Vagina (tissue), 2 donors: ENCODE data around the gene CLEC16A. TPM values are rescaled to one million over a fixed set of nuclear protein-coding genes. Genes with fewer than 3 reads are reported as not detected.

ENCODE experiments used
- DNase-seq, 2 donors: peaks; one replicate each; pipeline ENCODE4 v3.0.0-alpha.2; 2017; ENCODE audit errors: extremely low spot score in 2 of 2
- H3K27ac ChIP-seq: fragments of 200-600 bp; sonication (generic); one replicate; pipeline ENCODE4 v1.5.1; 2019
- H3K27me3 ChIP-seq: fragments of 200-600 bp; sonication (generic); one replicate; pipeline ENCODE4 v1.5.1; 2019
- H3K36me3 ChIP-seq, 2 donors: fragments of 200-600 bp; sonication (generic); one replicate each; pipeline ENCODE4 v1.5.1; 2017 to 2019
- H3K4me1 ChIP-seq: fragments of 200-600 bp; sonication (generic); one replicate; pipeline ENCODE4 v1.5.1; 2019
- H3K4me3 ChIP-seq, 2 donors: fragments of 200-600 bp; sonication (generic); 1 replicate in 1 of 2; 2 replicates in 1 of 2; pipeline ENCODE4 v1.5.1; 2016 to 2019
- H3K9me3 ChIP-seq: fragments of 200-600 bp; sonication (generic); one replicate; pipeline ENCODE4 v1.5.1; 2019
- CTCF ChIP-seq, 3 experiments: fragments of 450-650 bp in 2 of 3; fragments of 200-600 bp in 1 of 3; sonication (generic) in 1 of 3; IDR thresholded peaks; one replicate each; pipeline ENCODE4 v1.5.1; 2017 to 2019; ENCODE audit warnings: antibody characterized with exemption in 3 of 3, mild to moderate bottlenecking in 2 of 3, moderate library complexity in 2 of 3
- POLR2A ChIP-seq, 2 donors: fragments of 450-650 bp; IDR thresholded peaks; one replicate each; pipeline ENCODE4 v1.6.1; 2017; ENCODE audit warnings: antibody characterized with exemption in 2 of 2, mild to moderate bottlenecking in 2 of 2, moderate library complexity in 2 of 2
- POLR2AphosphoS5 ChIP-seq, 2 donors: sonication (generic); formaldehyde crosslinking; IDR thresholded peaks; one replicate each; pipeline ENCODE4 v1.9.0; 2017; ENCODE audit warnings: antibody characterized with exemption in 2 of 2, mild to moderate bottlenecking in 2 of 2, low read depth in 1 of 2; ENCODE audit not compliant: insufficient read depth in 1 of 2
- intact Hi-C: fragments of 100-400 bp; cut with DNase I; formaldehyde crosslinking; loops from one replicate; pipeline ENCODE4 v1.15.1; 2023
- total RNA-seq: library from RNA; depleted of rRNA; stranded (reverse); fragments of >200 nt; gene quantifications from one replicate; pipeline ENCODE4 v1.2.3, GENCODE V29; 2016

The CLEC16A gene
- total RNA-seq, 1 donor from 2014 or later, result 21.6 TPM

- intact Hi-C loops, result loop anchor here (10.0 kb wide), 1 partner anchor 46 kb away; no protein-coding TSS in a partner anchor
- H3K4me3 ChIP-seq, result no peak overlapping the region
These were observed 44.5 kb downstream of the CLEC16A start for GRCh38 chr16:10988879-10989278.

GRCh38 chr16:10989559-10989958, 45.2 kb downstream of the CLEC16A start:
- Histone ChIP-seq H3K27ac (no peak overlapping the region), H3K4me3 (no peak overlapping the region), H3K4me1 (peaks cover 8% of the 10 kb centered on the region), H3K36me3 (peaks cover 0 to 12% of the 10 kb centered on the region in 2 donors), H3K9me3 (no peaks in the 10 kb centered on the region), H3K27me3 (no peaks in the 10 kb centered on the region)
- intact Hi-C loops, result loop anchor here (10.0 kb wide), 1 partner anchor 45 kb away; no protein-coding TSS in a partner anchor
- TF ChIP-seq CTCF (IDR thresholded peaks at IDR 0.05) (no peak), POLR2AphosphoS5 (IDR thresholded peaks at IDR 0.05; ENCODE audit: insufficient read depth in 1 of 2, low read depth in 1 of 2) (no peak), POLR2A (IDR thresholded peaks at IDR 0.05) (no peak)
- DNase-seq, result no peak

More at GRCh38 chr16:10988879-10989278, 44.5 kb downstream of the CLEC16A start:
- no peak overlapping the region for H3K27ac ChIP-seq
- peaks cover 8% of the 10 kb centered on the region for H3K4me1 ChIP-seq
- DNase-seq, result no peak
- peaks cover 0 to 5% of the 10 kb centered on the region in 2 donors for H3K36me3 ChIP-seq
- no peaks in the 10 kb centered on the region for H3K27me3 ChIP-seq
- TF ChIP-seq POLR2A (IDR thresholded peaks at IDR 0.05), result no peak
- H3K9me3 ChIP-seq, result no peaks in the 10 kb centered on the region

GRCh38 chr16:10990378-10990777, 46.0 kb downstream of the CLEC16A start:
- Histone ChIP-seq H3K4me1 (peaks cover 8% of the 10 kb centered on the region), H3K9me3 (no peaks in the 10 kb centered on the region), H3K36me3 (peaks cover 0 to 20% of the 10 kb centered on the region in 2 donors), H3K4me3 (no peak overlapping the region), H3K27me3 (no peaks in the 10 kb centered on the region), H3K27ac (no peak overlapping the region)
- intact Hi-C loops, result no loop called here
- TF ChIP-seq POLR2AphosphoS5 (IDR thresholded peaks at IDR 0.05; ENCODE audit: insufficient read depth in 1 of 2, low read depth in 1 of 2) (no peak), POLR2A (IDR thresholded peaks at IDR 0.05) (no peak), CTCF (IDR thresholded peaks at IDR 0.05) (no peak)
- no peak for DNase-seq

GRCh38 chr16:10992112-10992511, 47.7 kb downstream of the CLEC16A start:
- no peak overlapping the region for H3K4me3 ChIP-seq
- H3K36me3 ChIP-seq, result peaks cover 0 to 21% of the 10 kb centered on the region in 2 donors
- TF ChIP-seq POLR2AphosphoS5 (IDR thresholded peaks at IDR 0.05; ENCODE audit: insufficient read depth in 1 of 2, low read depth in 1 of 2) (no peak), CTCF (IDR thresholded peaks at IDR 0.05) (no peak), POLR2A (IDR thresholded peaks at IDR 0.05) (no peak)
- no peaks in the 10 kb centered on the region for H3K27me3 ChIP-seq
- peaks cover 8% of the 10 kb centered on the region for H3K4me1 ChIP-seq
- intact Hi-C loops, result no loop called here
- H3K9me3 ChIP-seq, result no peaks in the 10 kb centered on the region
- no peak for DNase-seq
- H3K27ac ChIP-seq, result no peak overlapping the region

- no peak for TF ChIP-seq CTCF (IDR thresholded peaks at IDR 0.05)
- TF ChIP-seq POLR2AphosphoS5 (IDR thresholded peaks at IDR 0.05; ENCODE audit: insufficient read depth in 1 of 2, low read depth in 1 of 2), result peak in 1 of 2 donors; percentile 27
- no peak for TF ChIP-seq POLR2A (IDR thresholded peaks at IDR 0.05)
- DNase-seq, result no peak
- no peak overlapping the region for H3K4me3 ChIP-seq
- H3K27ac ChIP-seq, result no peak overlapping the region
- intact Hi-C loops, result no loop called here
- H3K27me3 ChIP-seq, result no peaks in the 10 kb centered on the region
- peaks cover 0 to 26% of the 10 kb centered on the region in 2 donors for H3K36me3 ChIP-seq
- H3K9me3 ChIP-seq, result no peaks in the 10 kb centered on the region
- H3K4me1 ChIP-seq, result peaks cover 8% of the 10 kb centered on the region
These were observed 48.4 kb downstream of the CLEC16A start for GRCh38 chr16:10992797-10993196.
